ENCODE data around the gene SRRD.
A peak's percentile ranks its signal among the peaks of the same experiment; 100 is the strongest.

The SRRD gene

GRCh38 chr22:26496456-26496855, 12.8 kb downstream of the SRRD start:
- ChIA-PET POLR2A (ENCODE audit: low non-redundant PET) (no interaction called here), CTCF (interaction anchor here (0.7 kb wide), 1 partner anchor 113 kb away, joined by 3 read pairs; no protein-coding TSS in a partner anchor)
- no peak for DNase-seq (ENCODE audit: low spot score)
- no peak for TF ChIP-seq CTCF (conservative IDR thresholded peaks at IDR 0.05; ENCODE audit: low read depth)
- 0 out of 2 replicates have a peak overlapping the region, but pooled peaks have one; percentile 37 for H3K27ac ChIP-seq

- no peak for TF ChIP-seq CTCF (conservative IDR thresholded peaks at IDR 0.05; ENCODE audit: low read depth)
- CTCF ChIA-PET: no interaction called here
Observed at GRCh38 chr22:26499188-26499703, 15.6 kb downstream of the SRRD start.

GRCh38 chr22:26501996-26502395, 18.3 kb downstream of the SRRD start:
- CTCF ChIA-PET: interaction anchor here (0.6 kb wide), 1 partner anchor 37 kb away, joined by 4 read pairs; no protein-coding TSS in a partner anchor
- no peak overlapping the region for H3K27ac ChIP-seq
- POLR2A ChIA-PET (ENCODE audit: low non-redundant PET): no interaction called here
- no peak for TF ChIP-seq CTCF (conservative IDR thresholded peaks at IDR 0.05; ENCODE audit: low read depth)
- DNase-seq (ENCODE audit: low spot score): no peak

More at GRCh38 chr22:26499188-26499703, 15.6 kb downstream of the SRRD start:
- POLR2A ChIA-PET (ENCODE audit: low non-redundant PET): no interaction called here
- H3K27ac ChIP-seq: 0 out of 2 replicates have a peak overlapping the region, but pooled peaks have one; percentile 16
- no peak for DNase-seq (ENCODE audit: low spot score)

- TF ChIP-seq CTCF (conservative IDR thresholded peaks at IDR 0.05; ENCODE audit: low read depth): peak; percentile 65
- no peak overlapping the region for H3K27ac ChIP-seq
- no peak for DNase-seq (ENCODE audit: low spot score)
- ChIA-PET CTCF (interaction anchor here (0.6 to 1.0 kb wide), 3 partner anchors 53 to 138 kb away, joined by 3 to 5 read pairs (median 4); no protein-coding TSS in a partner anchor), POLR2A (ENCODE audit: low non-redundant PET) (interaction anchor here (0.6 kb wide), 1 partner anchor 120 kb away, joined by 6 read pairs; no protein-coding TSS in a partner anchor)
Observed at GRCh38 chr22:26502688-26503561, 19.2 kb downstream of the SRRD start.

- ChIA-PET POLR2A (ENCODE audit: low non-redundant PET) (interaction anchor here (0.6 kb wide), 1 partner anchor 121 kb away, joined by 6 read pairs; no protein-coding TSS in a partner anchor), CTCF (interaction anchor here (0.7 kb wide), 1 partner anchor 52 kb away, joined by 3 read pairs; no protein-coding TSS in a partner anchor)
- TF ChIP-seq CTCF (conservative IDR thresholded peaks at IDR 0.05; ENCODE audit: low read depth): no peak
- DNase-seq (ENCODE audit: low spot score): no peak
- no peak overlapping the region for H3K27ac ChIP-seq
Observed at GRCh38 chr22:26503758-26504157, 20.1 kb downstream of the SRRD start.

- POLR2A ChIA-PET (ENCODE audit: low non-redundant PET): no interaction called here
- CTCF ChIA-PET: no interaction called here
- H3K27ac ChIP-seq: no peak overlapping the region
- TF ChIP-seq CTCF (conservative IDR thresholded peaks at IDR 0.05; ENCODE audit: low read depth): no peak
- no peak for DNase-seq (ENCODE audit: low spot score)
Observed at GRCh38 chr22:26508148-26508547, 24.5 kb downstream of the SRRD start.
